Measurements from ENCODE around the gene NDST4.

NDST4 gene

DNA sequence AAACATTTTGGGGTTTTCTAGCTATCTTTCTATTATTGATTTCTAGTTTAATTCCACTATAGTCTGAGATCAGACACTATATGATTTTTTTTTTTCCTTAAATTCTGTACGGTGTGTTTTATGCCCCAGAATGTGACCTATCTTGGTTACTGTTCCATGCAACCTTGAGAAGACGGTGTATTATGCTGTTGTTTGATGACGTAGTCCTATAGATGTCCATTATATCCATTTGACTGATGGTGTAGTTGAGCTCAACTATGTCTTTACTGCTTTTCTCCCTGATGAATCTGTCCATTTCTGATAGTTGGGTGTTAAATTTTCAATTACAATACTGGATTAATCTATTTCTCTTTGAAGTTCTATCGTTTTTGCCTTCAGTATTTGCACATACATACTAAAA, 212.5 kb downstream of the NDST4 start:
- DNase-seq, result no peak

DNA sequence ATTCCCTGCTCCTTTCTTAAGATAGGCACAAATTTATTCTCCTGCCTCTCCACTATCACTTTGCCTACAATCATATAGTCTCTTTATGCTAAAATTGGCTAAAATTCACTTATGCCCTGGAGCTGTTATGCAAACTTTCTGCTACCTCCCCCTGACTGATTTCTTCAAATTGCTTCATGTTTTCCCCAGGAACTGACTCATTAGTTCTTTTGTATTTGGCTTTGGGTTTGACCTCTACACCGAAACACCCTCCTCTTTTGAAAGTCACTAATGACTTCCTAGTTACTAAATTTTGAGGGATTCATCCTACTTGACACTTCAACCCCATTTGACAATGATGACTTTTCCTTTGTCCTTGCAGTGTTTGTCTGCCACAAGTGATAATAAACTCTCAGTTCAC, 222.6 kb downstream of the NDST4 start:
- no peak for DNase-seq

DNA sequence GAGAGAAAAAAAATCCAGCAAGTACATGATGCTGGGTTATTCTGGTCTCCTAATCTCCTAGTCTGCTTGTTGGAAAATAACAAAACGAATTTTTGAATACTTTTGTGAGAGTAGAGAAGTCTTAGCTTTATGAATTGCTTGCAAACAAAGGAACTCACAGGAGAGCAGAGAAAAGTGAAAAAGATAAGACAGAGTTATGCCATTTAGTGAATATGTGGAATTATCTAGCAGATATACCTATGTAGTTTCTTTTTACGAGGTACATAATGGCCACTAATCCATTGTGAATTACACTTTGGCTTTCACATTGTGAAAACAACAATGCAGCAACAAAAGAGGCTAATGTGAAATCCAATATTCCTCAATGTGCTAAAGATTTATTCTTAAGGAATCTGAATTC, 226.7 kb downstream of the NDST4 start:
- no peak for DNase-seq

DNA sequence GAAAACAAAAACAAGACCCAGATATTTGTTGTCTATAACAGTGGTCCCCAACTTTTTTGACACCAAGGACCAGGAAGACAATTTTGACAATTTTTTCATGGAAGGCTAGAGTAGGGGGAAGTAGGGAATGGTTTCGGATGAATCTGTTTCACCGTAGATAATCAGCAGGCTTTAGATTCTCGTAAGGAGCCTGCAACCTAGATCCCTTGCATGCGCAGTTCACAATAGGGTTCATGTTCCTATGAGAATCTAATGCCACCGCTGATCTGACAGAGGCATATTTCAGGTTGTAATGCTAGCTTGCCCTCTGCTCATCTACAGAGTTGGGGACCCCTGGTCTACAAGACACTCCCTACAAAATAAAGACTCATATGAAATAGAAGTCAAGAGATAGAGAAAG, 229.8 kb downstream of the NDST4 start:
- no peak for DNase-seq

DNA sequence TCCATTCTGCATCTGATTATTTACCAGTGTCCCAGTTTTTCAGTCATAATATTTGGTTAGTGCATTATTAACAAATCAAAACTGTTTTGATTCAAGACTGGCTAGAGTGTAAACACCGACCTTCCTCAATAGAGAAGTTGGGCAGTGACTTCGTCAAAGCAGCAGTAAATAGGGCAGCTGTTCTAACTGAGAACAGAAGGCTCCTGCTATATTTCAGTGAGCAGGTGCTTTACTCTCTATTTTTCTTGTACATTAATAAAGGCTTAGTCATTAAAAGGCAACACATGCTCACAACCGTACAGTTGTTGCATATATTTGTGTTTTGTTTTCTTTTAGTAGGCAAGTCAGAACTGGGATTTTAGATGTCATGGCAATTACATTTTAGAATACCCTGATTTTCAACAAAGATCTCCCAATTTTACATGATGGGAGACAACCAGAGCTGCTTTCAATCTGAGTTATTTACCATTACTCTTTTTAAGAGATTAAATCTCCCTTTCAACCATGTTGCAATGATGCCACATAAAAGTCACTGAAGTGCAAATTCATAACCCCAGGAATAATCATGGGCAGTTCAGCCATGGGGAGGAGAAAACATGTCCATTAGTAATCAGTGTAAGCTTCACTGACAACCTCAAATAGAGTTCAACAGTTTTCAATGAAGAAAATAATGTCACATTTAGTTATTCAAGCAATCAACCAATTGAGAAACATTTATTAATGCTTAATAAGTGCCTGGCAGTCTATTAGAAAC, 233.3 kb downstream of the NDST4 start:
- peak; percentile 13 for DNase-seq

DNA sequence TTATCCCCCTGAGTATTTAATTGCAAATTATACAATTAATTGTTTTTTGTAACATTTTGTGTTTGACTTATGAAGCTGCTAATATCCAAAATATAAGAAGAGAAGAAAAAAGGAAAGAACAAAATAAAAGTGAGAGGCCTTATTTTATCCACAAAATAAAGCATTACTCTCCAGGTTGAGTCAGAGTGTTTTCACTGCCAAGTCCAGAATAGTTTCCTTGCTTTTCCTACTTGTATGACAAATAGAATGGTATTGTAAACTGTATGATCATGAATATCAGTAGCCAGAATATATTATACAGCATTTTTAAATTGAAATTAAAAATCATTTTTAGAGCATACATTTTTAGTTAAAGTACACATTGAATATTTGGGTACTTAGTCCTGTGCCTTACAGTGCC, 237.8 kb downstream of the NDST4 start:
- no peak for DNase-seq

DNA sequence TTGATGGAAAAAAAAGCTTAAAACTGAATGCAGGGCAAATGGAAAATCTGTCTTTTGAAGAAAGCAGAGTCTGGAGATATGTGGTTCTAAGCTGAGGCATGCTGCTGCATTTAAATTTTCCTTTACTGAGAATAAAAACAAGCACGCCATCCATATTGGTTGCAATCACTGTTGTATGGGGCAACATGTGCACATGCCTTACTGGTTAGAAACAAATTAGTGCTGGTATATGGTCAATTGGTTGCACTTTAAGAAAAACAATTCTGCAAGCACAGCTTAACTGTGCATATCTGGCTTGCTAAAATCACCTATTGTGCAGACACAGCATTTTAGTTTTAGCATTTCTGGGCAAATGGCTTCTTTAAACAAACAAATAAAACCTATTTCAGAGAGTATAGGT, 239.1 kb downstream of the NDST4 start:
- DNase-seq, result no peak

DNA sequence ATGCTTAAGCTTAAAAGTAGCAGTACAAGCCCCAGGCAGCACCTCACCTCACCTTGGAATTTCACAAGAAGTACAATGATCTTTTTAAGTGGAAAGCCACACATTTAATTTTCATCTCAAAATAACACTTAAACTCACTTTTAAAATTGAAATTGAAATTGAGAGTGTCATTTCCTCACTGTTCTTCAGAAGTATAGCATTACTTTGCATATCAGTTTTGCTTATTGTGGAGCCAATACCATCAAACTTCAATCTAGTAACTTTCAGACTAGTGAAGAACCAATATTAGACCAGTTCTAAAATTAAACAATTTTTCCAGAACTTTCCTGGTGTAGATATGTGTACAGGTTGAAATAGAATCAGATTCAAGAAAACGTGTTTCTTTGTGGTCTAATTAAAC, 242.4 kb downstream of the NDST4 start:
- no peak for DNase-seq

DNA sequence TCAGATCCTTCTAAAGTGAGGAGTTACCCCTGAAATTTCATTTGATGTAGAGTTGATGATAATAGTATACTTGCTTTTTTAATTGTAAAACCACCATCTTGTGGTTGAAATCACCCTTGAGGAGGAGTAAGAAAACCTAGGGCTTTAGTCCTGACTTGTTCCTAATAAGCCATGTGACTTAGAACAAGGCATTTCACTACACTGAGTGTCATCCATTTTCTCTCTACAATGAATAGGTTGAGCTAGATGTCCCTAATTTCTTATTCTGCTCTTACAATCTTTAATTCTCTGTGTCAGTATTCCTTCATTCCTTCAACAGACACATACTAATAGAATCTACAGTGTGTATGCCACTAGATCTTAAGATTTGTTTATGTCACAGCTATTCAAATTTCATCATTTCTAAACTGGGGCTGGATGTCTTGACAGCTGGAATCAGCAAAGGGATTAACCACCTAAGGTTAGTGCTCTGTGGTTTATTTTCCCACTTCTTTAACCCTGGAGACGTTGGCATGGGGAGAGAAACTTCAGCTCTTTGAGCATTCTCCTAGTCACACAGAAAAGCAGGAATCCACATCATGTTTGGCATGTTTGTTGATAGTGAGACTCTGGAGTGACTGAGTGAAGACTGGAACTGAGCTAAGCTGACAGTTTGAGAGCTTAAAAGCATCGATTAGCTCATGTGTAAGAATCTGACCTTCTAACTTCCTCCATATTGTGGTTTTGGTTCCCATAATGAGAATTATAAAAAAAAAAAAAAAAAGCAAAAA, 246.3 kb downstream of the NDST4 start:
- no peak for DNase-seq

DNA sequence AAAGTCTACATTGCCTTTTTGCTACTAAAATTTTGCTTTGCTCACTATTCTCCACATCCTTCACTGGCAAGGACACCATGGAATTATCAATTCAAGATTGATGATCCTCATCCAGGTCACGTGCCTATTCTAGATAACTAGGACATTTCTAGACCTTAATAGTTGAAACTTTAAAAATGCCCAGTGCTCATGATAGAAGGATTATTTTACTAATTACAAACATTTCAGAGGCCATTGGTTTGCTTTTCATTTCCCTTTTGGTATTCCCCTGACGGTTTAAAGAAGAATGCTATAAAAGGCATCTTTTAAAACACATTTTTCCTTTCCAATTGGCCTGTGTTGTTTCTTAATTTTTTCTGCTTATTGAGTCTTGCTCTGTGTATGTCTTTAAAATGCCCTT, 249.4 kb downstream of the NDST4 start:
- DNase-seq, result no peak

DNA sequence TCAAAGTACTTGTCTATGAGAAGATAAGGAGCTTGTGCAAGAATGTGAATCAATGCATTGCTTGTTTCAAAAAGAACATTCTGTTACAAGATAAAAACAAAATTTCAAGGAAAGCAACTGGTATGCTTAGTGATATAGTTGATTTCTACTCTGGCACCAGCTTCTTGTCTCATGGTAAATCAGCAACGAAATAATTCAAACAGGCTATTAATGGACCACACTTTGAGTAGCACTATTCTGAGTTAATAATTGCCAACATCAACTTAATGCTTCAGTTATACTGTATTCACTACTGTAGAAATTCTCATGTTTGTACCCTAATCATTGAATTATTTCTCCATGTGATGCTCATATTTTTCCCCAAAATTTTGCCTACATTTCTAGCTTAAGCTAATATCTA, 252.6 kb downstream of the NDST4 start:
- DNase-seq, result no peak

DNA sequence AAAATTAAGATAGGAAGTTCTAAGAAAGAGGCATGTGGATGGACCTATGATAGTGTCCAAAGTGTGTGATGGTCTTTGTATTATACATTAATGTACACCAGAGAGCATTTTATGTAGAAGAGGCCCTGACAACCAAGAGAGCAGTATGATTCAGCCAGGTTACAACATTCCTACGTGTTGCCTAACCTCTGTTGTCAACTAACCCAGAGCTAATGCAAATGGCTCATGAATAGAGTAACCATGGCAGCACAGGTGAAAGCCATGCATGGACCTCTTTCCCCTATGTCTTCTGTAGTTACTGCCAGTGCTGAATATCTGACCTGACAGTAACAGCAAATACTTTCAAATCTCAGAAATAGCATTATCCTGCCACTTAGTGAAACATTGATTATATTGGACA, 255.6 kb downstream of the NDST4 start:
- no peak for DNase-seq

DNA sequence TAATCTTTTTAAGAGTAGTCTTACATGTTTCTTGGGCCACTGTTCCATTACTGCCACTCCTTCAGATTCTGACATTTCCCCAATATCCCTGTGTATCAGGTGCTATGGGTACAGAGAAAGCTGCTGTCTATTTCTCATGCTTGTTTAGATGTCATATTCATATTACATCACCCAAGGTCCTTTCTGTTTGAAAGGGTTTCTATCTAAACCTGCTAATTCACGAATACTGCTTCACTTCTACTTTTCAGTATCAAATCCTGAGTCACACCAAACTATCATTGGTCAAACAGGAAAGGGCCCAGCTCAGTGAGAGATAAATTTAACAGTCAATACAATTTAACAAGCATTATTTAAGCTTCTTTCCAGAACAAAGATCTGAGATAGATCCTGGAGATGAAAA, 273.4 kb downstream of the NDST4 start:
- no peak for DNase-seq

DNA sequence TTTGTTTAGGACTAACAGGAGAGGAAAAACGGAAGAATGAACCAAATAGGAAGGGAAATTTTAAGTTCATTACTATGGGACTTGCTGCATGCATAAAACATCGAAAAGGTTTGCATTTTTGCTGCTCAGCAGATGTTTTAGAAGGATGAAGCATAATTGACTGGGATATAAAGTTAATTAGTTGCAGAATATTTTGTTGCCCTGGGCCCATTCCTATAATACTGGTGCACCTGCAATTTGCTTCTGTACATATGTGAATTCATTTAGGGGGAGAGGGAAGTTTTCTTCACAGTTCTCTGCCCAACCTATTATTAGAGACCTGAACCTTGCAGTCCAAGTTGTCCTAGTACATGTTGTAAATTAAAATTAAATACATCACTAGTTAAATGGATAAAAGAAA, 282.8 kb downstream of the NDST4 start:
- DNase-seq, result no peak

DNA sequence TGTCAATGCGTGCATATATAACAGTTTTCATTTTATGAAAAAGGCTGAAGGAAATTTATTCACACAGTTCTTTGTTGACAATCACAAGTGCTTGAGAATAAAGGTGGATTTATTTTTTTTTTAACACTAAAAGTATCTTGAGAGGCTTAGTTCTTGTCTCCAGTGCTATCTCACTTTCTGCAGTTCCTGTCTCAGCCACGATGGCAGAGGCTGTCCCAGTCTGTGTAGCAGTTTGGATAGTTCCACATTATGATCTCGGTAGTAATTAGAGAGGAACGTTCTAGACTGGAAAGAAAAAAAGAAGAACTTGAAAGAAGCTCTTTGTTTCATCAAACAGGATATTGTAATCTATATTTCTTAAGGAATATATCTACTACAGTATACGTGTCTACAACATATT, 285.8 kb downstream of the NDST4 start:
- DNase-seq, result no peak

DNA sequence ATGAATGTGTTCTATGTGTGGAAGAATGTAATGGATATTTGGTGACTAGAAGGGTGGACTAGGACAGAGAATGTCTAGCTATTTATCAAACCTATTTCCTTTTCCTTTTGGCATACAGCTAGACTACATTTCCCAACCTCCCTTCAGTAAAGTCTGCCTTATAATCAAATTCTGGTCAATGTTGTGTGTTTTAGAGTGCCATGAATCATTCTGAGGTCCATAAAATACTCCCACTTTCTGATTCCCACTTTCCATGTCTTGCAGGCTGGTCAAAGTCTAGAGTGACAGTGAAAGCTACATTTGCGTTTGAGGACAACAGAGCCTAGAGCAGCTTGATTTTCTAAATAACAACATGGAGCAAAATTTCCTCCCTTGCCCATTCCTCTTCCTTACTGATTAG, 297.7 kb downstream of the NDST4 start:
- DNase-seq, result no peak

DNA sequence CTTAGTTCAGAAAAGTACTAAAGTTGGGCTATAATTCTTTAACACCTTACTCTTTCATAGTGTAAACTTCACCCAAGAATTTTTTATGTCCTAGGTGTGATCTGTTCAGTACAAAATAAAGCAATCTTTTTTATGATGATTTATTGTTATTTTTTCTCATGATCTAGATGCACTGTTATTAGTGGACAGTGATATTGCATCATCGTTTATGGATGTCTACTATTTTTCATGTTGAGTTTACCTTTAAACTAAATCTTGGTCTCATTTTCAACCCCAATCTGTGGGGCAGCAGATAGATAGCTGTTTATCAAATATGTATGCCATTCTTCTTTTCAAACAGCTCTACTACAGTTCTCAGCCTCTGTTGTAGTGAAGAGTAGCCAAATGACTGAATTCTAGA, 299.5 kb downstream of the NDST4 start:
- DNase-seq, result no peak

DNA sequence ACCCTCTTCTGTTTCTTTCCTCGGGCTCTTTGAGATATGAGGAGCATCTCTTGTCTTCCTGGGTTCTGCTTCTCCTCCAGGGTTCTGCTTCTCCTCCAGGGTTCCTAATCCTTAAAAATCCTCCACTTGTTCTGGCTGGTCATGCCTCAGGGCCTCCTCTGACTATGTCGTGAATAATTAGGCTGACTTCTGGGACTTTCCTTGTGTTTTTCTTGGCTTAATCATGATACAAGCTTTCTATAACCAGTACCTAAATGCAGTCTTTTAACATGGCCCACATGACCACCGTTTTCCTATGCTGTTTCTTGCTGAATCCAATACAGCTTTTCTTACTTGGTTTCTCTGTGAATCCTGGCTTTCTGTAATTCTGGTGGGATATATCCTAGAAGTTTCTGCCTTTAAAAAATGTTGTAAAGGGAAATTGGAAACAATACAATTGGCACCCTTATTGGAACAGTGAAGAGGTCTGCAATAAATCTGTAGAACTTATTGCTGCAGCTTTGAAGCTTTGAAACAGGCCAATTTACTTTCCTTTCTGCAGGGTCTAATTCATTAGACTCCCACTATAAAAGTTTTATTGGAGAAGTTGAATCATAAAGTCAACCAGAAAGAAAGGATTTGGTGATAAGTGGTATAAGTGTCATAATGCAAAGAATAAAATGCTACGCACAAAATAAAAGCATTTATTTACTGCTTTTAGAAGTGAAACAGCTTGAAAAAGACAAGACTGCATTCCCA, 301.7 kb downstream of the NDST4 start:
- DNase-seq, result no peak

DNA sequence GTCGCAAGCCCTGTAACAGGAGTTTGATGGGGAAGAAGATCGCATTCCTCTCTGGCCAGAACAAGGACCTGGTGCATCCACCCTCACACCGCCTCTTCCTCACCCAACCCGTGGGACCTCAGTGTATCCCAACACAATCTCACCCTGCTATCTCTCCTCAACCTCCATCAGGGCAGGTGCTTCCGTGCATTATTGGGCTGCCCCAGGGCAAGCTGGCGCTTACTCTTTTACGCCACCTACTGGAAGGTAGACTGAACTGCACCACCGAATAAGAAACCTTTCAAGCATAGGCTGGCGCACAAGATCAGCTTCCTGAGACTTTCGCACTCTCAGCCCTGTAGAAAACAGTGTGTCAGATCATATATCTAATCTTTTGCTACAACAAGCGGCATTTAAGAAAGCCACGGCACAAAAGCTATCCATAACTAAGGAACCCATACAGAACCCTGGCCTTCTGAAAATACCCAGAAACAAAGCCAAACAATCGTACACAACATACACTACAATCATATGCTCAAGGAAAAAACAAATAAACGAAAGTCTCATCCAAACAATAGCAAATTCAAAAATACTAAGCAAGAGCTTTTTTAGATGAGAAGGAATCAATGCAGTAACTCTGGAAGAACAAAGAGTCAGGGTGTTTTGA, 305.5 kb downstream of the NDST4 start:
- DNase-seq, result no peak

DNA sequence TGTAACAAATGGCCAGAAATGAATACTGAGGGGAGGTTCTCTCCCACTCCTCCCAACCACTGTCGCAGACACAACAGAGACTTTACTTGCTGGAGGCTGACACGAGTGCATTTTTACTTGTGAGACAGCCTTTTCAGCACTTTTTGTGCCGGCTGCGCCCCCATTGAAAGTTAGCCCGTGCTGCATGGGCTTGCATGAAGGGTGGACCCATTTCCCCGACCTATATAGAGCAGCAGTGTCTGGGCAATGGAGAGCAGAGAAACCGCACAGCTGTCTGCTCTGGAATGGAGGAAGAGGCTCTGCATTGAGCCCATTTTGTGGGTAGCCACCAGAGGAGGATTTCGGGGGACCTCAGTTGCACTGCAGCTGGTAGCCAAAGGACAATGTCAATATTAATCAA, 306.1 kb downstream of the NDST4 start:
- DNase-seq, result no peak

DNA sequence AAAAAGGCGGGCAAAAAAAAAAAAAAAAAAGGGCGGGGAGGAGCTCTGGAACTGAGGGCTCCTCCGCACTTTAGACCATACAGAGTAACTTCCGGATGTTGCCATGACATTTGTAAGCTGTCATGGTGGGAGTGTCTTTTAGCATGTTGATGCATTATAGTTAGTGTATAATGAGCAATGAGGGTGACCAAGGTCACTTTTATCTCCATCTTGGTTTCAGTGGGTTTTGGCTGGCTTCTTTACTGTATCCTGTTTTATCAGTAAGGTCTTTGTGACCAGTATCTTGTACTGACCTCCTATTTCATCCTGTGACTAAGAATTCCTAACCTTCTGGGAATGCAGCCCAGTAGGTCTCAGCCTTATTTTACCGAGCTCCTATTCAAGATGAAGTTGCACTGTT, 321.4 kb downstream of the NDST4 start:
- DNase-seq, result no peak

DNA sequence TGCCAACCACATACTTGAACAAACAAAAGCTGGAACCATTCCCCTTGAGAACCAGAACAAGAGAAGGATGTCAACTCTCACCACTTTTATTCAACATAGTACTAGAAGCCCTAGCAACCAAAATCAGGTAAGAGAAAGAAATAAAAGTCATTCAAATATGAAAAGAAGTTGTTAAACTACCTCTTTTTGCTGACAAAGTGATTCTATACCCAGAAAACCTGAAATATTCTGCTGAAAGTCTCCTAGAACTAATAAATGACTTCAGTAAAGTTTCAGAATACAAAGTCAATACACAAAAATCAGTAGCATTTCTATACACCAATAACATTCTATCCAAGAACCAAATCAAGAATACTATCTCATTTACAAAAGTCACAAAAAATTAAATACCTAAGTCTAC, 327.9 kb downstream of the NDST4 start:
- no peak for DNase-seq

DNA sequence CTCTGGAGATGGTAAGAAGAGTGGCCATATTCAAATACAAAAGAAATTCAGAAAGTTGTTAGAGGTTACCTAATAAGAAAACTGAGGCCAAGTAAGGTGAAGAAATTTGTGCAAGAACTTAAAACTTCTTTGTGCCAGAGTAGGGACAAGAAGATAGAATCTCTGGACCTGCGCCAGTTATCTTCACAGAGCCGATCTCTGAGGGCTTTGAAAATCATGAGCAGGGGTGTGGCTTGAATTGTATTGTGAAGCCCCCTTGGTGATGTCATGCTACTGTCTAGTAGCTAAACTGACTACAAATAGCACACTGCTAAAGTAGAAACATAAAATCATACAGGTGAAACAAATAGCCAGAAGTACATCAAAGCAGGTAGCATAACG, 330.2 kb downstream of the NDST4 start:
- DNase-seq, result no peak
